ENCODE data around the gene OR2K2. TPM values are rescaled to one million over a fixed set of nuclear protein-coding genes. Genes with fewer than 3 reads are reported as not detected.

OR2K2 gene
- total RNA-seq, 4 donors from 2014 or later, result not detected

Other genes starting within 250 kb of the OR2K2 start
- 10 to 100 TPM; 35.6 to 76.9 (median 47.4) TPM for gene ECPAS, start 154.2 kb upstream of the OR2K2 start, total RNA-seq
- gene ZNF483, start 195.0 kb upstream of the OR2K2 start, total RNA-seq, result 1 to 10 TPM in 2 of 4 donors, under 1 TPM in 2; 0.23 to 6.5 (median 1.00) TPM